ENCODE measurements around the gene NUB1. TPM values are rescaled to one million over a fixed set of nuclear protein-coding genes. Genes with fewer than 3 reads are reported as not detected.

NUB1 gene
- total RNA-seq, 2 experiments from 2014 or later: 36.0 to 40.4 TPM

DNA sequence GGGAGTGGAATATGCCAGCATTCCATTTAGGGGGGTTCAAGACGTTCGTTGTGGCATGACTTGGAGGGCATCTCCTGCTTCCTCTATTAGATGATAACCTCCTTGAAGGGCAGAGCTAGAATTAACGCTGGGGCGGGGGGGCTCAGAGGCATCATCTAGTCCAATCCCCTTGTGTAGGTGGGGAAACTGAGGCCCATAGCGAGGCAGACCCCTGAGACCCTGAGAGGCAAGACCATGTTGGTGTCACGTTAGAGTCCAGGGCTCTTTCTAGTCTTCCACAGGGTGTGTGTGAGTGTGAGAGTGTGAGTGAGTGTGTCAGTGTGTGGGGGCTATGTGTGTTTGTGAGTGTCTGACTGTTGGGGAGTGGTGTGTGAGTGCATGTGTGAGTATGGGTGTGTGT is 29.3 kb upstream of the NUB1 start:
- ChIA-PET CTCF (interaction anchor here (1.4 to 1.5 kb wide), 2 partner anchors 14 to 137 kb away, joined by 3 to 6 read pairs; no protein-coding TSS in a partner anchor), POLR2A (no interaction called here)

DNA sequence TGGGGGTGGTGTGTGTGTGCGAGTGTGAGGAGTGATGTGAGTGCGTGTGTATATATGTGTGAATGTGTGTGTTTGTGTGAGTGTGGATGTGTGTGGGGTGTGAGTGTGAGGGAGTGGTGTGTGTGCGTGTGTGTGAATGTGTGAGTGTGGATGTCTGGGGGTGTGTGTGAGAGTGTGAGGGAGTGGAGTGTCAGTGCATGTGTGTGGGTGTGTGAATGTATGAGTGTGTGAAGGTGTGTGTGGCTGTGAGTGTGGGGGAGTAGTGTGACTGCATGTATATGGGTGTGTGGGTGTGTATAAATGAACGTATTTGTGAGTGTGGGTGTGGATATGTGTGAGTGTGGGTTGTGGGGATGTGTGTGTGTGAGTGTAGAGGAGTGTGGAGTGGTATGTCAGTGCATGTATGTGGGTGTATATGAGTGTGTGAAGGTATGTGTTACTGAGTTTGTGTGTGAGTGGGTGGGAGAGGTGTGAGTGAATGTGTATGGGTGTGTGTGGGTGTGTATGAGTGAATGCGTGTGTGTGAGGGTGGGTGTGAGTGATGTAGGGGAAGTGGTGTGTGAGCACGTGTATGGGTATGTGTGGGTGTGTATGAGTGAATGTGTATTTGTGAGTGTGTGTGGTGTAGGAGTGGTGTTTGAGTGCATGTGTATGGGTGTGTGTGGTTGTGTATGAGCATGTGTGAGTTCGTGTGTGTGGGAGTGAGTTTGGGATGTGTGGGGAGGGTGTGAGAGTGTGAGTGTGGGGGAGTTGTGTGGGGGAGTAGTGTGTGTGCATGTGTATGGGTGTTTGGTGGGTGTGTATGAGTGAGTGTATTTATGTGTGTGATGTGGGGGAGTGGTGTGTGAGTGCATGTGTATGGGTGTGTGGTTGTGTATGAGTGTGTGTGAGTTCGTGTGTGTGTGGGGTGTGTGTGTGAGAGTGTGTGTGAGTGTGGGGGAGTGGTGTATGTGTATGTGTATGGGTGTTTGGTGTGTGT is 28.5 kb upstream of the NUB1 start:
- CTCF ChIA-PET: interaction anchor here (4.4 kb wide), 1 partner anchor 40 kb away, joined by 61 read pairs; no protein-coding TSS in a partner anchor
- POLR2A ChIA-PET: no interaction called here

DNA sequence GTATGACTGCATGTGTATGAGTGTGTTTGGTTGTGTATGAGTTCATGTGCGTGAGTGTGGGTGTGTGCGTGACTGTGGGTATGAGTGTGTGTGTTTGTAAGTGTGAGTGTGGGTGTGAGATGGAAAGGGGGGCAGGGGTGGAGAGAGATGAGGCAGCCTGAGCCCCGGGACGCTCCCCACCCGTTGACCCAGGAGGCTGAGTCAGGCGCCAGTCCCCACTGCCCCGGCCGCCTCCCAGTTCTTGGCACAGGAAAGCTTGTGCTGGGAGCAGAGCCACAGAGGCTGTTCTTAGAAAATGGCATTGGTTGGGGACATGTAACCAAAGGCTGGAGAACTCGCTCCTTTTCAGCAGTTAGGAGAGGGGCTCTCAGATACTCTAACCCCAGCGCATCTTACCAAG is 27.8 kb upstream of the NUB1 start:
- CTCF ChIA-PET: interaction anchor here (1.3 to 4.4 kb wide), 4 partner anchors 9 to 39 kb away, joined by 3 to 61 read pairs (median 12); partner anchors contain the start of gene NUB1

DNA sequence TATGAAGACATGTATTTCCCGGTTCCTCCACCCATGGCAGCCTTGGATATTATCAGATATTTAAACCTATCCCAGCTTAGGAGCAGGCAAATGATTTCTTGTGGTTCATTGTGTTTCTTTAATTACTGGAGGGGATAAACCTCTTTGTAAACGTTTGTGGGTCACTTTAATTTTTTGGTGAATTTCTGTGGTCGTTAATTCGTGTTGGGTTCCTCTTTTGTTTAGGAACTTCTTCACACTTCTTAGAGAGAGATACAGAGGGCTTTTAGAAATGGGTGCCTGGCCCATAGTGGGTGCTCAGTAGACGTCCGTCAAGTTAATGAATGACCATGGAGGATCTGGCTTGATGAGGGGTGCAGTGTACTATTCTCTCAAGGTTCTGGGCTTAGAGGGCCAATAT is 27.2 kb upstream of the NUB1 start:
- POLR2A ChIA-PET: no interaction called here
- CTCF ChIA-PET: interaction anchor here (0.6 to 4.4 kb wide), 16 partner anchors 10 to 318 kb away, joined by 3 to 61 read pairs (median 5); partner anchors contain the start of gene NUB1

More for the DNA sequence above, 27.8 kb upstream of the NUB1 start:
- POLR2A ChIA-PET: no interaction called here

DNA sequence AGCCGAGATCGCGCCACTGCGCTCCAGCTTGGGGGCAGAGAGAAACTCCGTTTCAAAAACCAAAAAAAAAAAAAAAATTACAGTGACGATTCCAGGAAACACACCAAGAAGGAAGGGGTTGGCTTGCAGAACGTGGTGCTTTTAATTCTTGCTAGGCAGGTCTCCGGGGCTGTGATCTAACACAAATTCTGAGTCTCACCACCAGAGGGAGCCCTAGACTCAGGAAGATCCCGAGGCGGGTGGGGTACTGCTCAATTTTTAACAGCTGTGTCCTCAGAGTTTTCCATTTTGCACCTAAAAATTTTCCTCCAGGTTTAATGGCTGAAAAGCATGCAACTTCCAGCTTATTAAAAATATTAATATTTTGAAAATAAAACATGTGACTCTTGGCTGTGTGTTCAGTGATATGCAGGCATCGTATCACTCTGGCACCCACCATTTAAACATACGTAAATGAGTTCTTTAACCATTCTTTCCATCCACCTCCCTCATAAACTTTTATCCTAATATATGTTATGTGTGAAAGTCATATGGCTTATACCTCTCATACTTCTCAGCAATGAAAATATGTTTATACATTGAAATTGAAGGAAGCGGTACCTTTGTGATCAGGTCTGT is 26.5 kb upstream of the NUB1 start:
- ChIA-PET POLR2A (no interaction called here), CTCF (interaction anchor here (0.6 to 4.4 kb wide), 29 partner anchors 9 to 318 kb away, joined by 3 to 61 read pairs (median 4); partner anchors contain the start of genes NUB1 and WDR86)

DNA sequence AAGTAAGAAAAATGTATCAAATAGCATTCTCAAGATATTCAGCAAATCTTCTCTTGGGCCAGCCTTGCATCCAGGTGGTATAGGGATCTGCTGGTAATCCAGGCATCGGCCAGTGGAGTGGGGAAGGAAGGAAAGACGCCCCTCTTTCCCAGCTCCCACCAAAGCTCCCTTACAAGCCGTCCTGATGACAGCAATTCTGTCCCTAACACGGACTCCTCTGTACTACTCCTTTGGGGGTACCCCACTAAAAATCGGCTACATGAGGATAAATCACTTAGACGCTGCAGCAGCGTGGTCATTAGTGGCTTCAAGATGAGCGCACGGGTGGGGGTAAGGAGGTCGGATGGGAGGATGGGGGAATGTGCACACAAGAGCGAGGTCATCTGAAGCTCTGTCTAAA is 24.7 kb upstream of the NUB1 start:
- CTCF ChIA-PET: interaction anchor here (0.7 to 4.4 kb wide), 6 partner anchors 10 to 132 kb away, joined by 3 to 61 read pairs (median 4); no protein-coding TSS in a partner anchor
- POLR2A ChIA-PET: no interaction called here

DNA sequence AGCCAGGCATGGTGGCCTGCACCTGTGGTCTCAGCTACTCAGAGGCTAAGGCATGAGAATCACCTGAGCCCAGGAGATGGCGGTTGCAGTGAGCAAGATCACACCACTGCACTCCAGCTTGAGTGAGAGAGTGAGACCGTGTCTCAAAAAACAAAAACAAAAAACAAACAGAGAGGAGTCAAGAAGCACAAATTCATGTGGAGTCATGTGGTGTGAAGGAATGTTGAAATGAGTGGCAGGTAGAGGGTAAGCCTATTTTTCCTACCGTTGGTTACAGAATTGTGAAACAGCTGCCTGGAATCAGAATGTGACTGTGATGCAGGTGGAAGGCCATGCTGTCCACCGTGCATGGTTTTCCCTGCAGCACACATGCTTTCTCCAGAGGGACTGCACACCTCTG is 23.7 kb upstream of the NUB1 start:
- CTCF ChIA-PET: interaction anchor here (4.4 kb wide), 1 partner anchor 35 kb away, joined by 61 read pairs; no protein-coding TSS in a partner anchor
- POLR2A ChIA-PET: interaction anchor here (0.6 kb wide), 1 partner anchor 80 kb away, joined by 4 read pairs; no protein-coding TSS in a partner anchor

DNA sequence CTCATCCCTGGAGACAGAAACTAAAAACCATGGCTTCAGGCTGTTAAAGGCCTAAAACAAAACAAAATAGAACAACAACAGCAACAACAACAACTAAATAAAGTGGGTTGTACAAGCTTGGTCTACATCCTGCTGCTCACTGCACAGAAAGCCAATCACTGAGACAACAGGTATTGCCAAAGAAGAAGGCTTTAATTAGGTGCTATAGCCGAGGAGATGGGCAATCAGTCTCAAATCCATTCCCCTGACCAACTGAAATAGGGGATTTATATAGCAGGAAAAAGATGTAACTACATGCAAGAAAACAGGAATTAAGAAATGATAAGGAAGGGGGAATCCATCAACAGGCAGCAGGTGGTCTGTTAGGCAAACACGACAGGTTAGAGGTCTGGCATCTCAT is 22.4 kb upstream of the NUB1 start:
- POLR2A ChIA-PET: no interaction called here
- CTCF ChIA-PET: interaction anchor here (1.2 kb wide), 1 partner anchor 32 kb away, joined by 7 read pairs; no protein-coding TSS in a partner anchor

DNA sequence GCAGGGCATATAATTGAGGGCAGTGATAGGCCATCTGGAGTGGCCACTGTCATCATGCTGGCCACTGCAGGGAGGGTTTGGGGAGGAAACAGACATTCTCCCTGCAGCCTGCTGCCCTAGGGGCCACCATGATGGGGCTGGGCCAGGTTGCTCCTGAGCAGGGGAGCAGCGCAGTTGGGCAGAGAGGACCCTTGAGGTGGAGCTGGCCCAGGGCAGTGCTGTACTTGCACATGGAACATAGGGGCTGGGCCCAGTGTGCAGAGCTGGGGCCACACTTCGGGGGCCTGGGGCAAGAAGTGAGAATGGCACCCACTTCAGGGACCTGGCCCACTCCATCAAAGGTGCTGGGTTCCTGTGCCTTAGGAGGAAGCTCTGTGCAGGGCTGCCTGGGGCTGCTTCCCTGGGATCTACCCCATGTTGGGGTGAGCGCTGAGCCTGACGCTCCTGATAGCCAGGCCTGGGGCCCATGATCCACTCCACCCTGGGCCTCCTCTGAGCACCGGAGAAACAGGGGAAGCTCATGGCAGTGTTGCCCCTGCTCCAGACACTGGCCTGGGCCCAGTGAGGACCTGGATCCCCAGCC is 21.3 kb upstream of the NUB1 start:
- POLR2A ChIA-PET: no interaction called here
- CTCF ChIA-PET: interaction anchor here (2.1 kb wide), 1 partner anchor 128 kb away, joined by 6 read pairs; no protein-coding TSS in a partner anchor

DNA sequence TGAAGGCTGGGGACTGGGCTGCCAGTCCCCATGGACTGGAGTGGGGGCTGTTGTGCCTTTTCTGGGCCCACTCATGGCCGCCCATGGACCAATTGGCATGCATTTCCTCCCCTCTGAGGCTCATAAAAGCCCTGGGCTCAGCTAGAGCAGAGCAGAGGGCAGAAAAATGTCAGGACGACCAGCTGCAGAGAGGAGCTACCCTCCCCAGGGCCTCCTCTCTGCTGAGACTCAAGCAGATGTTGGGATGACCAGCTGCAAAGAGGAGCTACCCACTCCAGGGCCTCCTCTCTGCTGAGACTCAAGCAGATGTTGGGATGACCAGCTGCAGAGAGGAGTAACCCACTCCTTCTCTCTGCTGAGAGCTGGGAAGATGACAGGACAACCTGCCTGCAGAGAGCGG is 20.3 kb upstream of the NUB1 start:
- CTCF ChIA-PET: interaction anchor here (1.1 to 2.1 kb wide), 3 partner anchors 17 to 127 kb away, joined by 3 to 6 read pairs (median 4); no protein-coding TSS in a partner anchor
- POLR2A ChIA-PET: no interaction called here

DNA sequence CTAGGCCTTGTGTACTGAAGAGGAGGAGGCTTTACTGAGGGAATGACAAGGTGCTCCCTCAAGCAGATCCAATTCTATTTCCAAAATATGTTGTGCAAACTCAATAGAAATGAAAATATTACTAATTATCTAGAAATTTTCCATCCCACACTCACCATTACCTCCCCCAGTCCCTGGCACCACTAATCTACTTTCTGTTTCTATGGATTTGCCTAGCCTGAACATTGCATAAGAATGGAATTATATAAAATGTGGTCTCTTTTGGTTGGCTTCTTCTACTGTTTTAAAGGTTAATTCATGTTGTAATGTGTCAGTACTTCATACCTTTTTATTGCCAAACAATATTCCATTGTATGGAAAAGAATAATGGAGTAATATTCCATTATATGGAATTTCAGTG is 18.7 kb upstream of the NUB1 start:
- ChIA-PET POLR2A (no interaction called here), CTCF (interaction anchor here (1.3 to 2.2 kb wide), 2 partner anchors 8 to 19 kb away, joined by 4 to 7 read pairs; no protein-coding TSS in a partner anchor)

DNA sequence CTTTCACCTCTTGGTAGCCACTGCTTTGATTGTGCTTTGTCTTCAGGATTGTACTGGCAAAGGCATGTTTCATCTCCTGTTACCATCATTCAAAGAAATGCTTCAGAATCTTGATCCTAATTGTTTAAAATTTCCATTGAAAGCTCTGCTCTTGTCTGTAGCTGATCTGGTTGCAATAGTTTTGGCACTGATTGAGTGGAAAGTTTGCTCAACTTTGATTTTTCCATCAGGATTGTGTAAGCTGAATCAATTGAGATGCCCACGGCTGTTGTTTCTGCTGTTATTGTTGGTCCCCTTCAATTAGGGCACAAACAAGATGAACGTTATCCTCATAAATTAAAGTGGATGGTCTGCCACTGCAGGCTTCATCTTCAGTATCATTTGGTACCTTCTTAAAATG is 14.6 kb upstream of the NUB1 start:
- ChIA-PET POLR2A (no interaction called here), CTCF (interaction anchor here (1.0 to 1.5 kb wide), 4 partner anchors 10 to 121 kb away, joined by 3 to 5 read pairs (median 3); no protein-coding TSS in a partner anchor)

DNA sequence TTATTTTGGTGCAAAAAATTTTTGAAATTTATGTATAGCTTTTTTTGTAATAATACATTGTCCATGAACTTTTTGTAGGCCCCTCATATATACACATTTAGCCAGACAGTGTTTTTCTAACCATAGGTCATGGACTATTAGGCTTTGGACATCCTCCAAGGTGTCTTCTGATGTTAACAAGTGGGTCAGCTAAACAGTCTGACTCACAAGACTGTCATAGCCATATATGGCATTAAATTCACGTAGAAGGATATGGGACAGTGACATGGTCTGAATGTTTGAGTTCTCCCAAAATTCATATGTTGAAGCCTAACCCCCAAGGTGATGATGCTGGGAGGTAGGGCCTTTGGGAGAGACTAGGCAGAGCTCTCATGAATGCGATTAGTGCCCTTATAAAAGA is 14.0 kb upstream of the NUB1 start:
- ChIA-PET CTCF (interaction anchor here (1.0 to 1.1 kb wide), 3 partner anchors 11 to 114 kb away, joined by 3 read pairs; no protein-coding TSS in a partner anchor), POLR2A (no interaction called here)

DNA sequence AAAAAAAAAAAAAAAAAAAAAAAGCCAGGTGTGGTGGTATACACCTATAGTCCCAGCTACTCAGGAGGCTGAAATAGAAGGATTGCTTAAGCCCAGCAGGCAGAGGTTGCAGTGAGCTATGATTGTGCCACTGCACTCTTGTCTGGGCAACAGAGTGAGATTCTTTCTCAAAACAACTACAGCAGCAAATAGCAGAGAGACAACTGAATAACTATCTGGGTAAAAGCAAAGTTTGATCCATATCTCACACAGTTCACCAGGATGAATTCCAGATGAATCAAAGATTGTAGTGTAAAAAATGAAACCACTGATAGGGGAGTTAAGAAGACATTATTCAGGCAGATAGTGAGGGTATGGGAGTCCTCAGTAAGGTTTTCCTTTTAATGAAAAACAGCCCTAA is 11.4 kb upstream of the NUB1 start:
- POLR2A ChIA-PET: interaction anchor here (0.6 kb wide), 1 partner anchor 133 kb away, joined by 3 read pairs; no protein-coding TSS in a partner anchor
- CTCF ChIA-PET: no interaction called here

DNA sequence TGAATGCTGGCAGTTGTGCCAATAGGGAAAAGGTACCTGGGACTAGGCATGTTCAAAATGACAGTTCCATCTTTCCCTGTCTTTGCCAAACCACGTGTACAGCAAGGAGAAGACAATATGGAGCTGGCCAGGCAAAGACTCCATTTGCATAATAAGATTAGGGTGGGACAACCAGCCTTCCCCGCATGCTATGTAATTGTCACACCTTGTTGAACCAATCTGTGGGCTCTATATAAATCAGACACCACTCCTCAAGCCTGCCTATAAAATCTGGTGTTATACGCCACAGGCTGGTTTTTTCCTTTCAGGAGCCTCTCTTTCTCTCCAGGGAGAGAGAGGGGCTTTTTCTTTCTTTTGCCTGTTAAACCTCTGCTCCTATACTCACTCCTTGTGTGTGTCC is 11.0 kb upstream of the NUB1 start:
- CTCF ChIA-PET: interaction anchor here (2.0 kb wide), 1 partner anchor 11 kb away, joined by 5 read pairs; the partner anchor contains the start of gene NUB1
- POLR2A ChIA-PET: interaction anchor here (0.6 kb wide), 1 partner anchor 133 kb away, joined by 3 read pairs; no protein-coding TSS in a partner anchor

DNA sequence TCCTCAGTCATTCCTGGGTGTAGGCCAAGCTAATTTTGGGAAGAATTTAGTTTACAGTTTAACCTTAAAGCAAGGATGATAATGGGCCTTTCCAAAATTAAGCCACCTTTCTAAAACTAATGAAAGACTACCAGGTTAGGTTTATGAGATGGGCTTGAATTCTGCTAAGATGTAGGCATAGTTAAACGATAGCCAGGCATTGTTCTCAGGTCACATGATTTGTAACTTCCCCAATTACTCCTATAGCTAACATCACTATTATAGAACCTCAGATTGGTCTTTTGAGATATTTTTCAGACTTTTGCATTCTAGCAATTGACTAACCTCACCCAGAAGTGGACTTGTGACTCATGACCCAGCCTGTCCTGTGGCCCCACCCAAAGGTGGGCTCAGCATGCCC is 7.0 kb upstream of the NUB1 start:
- ChIA-PET CTCF (interaction anchor here (1.0 to 1.6 kb wide), 3 partner anchors 9 to 24 kb away, joined by 3 to 6 read pairs (median 3); no protein-coding TSS in a partner anchor), POLR2A (interaction anchor here (0.6 kb wide), 1 partner anchor 254 kb away, joined by 3 read pairs; the partner anchor contains the start of gene FASTK)

DNA sequence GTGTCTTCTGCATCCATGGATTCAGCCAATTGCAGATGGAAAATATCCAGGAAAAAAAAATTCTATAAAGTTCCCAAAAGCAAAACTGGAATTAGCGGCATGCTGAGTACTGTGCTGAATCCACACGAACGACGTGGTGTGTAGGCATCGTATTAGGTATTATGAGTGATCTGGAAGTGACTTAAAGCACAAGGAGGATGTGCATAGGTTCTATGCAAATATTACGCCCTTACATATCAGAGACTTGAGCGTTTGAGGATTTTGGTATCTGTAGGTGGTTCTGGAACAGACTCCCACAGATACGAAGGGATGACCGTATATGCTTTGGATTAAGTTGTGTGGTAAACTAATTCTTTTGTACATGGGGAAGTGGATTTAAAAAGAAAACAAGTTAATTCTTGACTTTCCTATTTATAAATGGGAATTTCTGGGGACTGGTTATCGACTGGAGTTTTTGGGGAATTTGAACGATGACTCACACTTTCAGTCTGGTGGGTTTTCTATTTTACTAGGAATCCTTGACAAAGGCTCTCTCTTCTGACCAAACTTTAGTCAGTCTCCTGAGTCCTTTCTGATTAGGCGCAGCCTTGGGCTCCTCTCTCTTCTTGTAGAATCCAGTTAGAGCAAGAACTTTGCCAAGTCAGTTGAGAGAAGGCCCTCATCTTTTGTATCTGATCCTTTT is 5.4 kb upstream of the NUB1 start:
- POLR2A ChIA-PET: no interaction called here
- CTCF ChIA-PET: no interaction called here

DNA sequence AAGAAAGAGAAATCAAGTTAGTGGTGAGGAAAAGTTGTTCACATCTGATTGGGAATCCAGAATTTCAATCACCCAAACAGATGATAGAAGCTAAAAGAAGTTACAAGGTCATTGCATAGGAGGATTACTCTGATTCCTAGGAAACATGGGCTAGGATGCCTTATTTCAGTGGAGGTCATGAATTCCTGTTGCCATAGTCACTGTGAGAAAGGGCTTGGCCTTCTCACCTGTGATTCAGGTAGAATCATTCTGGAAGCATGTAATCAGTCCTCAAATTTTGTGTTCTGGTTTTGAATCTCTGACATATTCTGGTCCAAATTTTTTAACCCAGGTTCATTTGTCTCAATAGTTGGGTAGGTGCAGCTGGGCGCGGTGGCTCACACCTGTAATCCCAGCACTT is 4.3 kb upstream of the NUB1 start:
- POLR2A ChIA-PET: no interaction called here
- CTCF ChIA-PET: interaction anchor here (0.6 to 1.1 kb wide), 2 partner anchors 14 to 812 kb away, joined by 3 read pairs; no protein-coding TSS in a partner anchor
